Glutamatergic neuron (in vitro differentiated cells): ENCODE results near the gene DDX28. TPM values are rescaled to one million over a fixed set of nuclear protein-coding genes. Genes with fewer than 3 reads are reported as not detected.
"Not testable (repeated sequence)": the region's sequence is repeated elsewhere in the genome, so short reads cannot be mapped to it uniquely, and the experiment has no call there.

Experiments
- DNase-seq: peaks from one replicate; pipeline ENCODE4 v3.0.0; 2022
- H3K27ac Mint-ChIP-seq: one replicate; pipeline ENCODE4 v1.8.0; 2020; ENCODE audit warnings: mild to moderate bottlenecking, mixed read lengths, inconsistent platforms; ENCODE audit not compliant: unreplicated experiment
- H3K27me3 Mint-ChIP-seq: one replicate; pipeline ENCODE4 v1.8.0; 2020; ENCODE audit warnings: mild to moderate bottlenecking, moderate library complexity, mixed read lengths, inconsistent platforms; ENCODE audit not compliant: unreplicated experiment
- H3K36me3 Mint-ChIP-seq: one replicate; pipeline ENCODE4 v1.8.0; 2020; ENCODE audit warnings: mild to moderate bottlenecking, mixed read lengths, inconsistent platforms; ENCODE audit not compliant: unreplicated experiment
- H3K4me1 Mint-ChIP-seq: one replicate; pipeline ENCODE4 v1.8.0; 2020; ENCODE audit warnings: mild to moderate bottlenecking, low read depth, mixed read lengths, inconsistent platforms; ENCODE audit not compliant: unreplicated experiment
- H3K4me3 Mint-ChIP-seq: one replicate; pipeline ENCODE4 v1.8.0; 2020; ENCODE audit warnings: mild to moderate bottlenecking, mixed read lengths, inconsistent platforms; ENCODE audit not compliant: unreplicated experiment
- H3K9me3 Mint-ChIP-seq: one replicate; pipeline ENCODE4 v1.8.0; 2020; ENCODE audit warnings: mild to moderate bottlenecking, moderate library complexity, mixed read lengths, inconsistent platforms; ENCODE audit not compliant: unreplicated experiment
- total RNA-seq: library from RNA; stranded (reverse); fragmentation: NEBNext Ultra II Directional; extraction: Animal tissue kit (Norgen Biotek cat#: 25700); gene quantifications from one replicate; pipeline ENCODE4 v1.2.1, GENCODE V29; 2021; ENCODE audit not compliant: unreplicated experiment
- TF ChIP-seq, protein P1 (sequence below): fragments of 200-600 bp; sonication (generic); IDR thresholded peaks from one replicate; pipeline ENCODE4 v1.5.0; 2021; ENCODE audit not compliant: partially characterized antibody, unreplicated experiment

Gene DDX28
- total RNA-seq, 1 donor from 2014 or later = 6.7 TPM

DNA sequence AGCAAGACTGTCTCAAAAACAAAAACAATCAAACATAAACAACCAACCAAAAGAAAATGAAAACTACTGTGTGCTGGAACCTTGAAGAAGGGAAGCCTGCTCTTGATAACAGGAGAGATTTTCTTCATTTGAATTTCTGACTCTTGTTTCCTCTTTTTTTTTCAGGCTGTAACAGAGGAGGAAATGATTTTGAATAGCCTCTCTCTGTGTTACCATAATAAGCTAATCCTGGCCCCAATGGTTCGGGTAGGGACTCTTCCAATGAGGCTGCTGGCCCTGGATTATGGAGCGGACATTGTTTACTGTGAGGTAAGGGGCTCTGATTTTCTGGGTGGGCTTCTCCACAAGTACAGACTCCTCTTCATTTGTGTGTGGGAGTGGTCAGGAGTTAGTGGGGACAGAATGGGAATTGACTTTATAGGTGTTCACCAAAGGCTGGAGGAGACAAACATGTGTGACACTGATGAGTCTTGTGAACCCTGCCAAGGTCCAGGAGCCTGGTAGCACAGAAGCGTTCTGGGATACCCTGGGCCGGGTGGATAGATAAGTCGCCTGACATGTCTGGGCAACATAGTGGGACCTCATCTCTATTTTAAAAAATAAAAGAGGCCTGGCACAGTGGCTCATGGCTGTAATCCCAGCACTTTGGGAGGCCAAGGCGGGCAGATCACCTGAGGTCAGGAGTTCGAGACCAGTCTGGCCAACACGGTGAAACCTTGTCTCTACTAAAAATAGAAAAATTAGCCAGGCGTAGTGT is 15.0 kb upstream of the DDX28 start:
- H3K9me3 Mint-ChIP-seq = no peaks in the 10 kb centered on the region
- no peak for DNase-seq

DNA sequence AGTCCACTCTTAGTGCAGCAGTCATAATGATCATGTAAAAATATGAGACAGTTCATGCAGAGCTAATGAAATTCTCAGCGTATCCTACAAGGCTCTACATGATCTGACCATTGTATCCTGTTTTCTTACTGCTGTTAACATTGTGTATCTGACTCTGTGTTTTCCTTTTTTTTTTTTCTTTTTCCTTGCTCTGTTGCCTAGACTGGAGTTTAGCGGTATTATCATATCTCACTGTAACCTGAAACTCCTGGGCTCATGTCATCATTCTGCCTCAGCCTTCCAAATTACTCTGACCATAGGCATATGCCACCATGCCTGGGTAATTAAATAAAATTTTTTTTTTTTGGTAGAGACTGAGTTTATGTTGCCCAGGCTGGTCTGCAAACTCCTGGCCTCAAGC is 12.2 kb upstream of the DDX28 start:
- Mint-ChIP-seq H3K9me3 (peaks cover 2% of the 10 kb centered on the region), H3K27ac (no peak overlapping the region), H3K4me1 (no peaks in the 10 kb centered on the region), H3K27me3 (peaks cover 1% of the 10 kb centered on the region), H3K4me3 (peak overlapping the region; percentile 69), H3K36me3 (peaks cover 5% of the 10 kb centered on the region)
- DNase-seq = no peak
- TF ChIP-seq, protein P1, sequence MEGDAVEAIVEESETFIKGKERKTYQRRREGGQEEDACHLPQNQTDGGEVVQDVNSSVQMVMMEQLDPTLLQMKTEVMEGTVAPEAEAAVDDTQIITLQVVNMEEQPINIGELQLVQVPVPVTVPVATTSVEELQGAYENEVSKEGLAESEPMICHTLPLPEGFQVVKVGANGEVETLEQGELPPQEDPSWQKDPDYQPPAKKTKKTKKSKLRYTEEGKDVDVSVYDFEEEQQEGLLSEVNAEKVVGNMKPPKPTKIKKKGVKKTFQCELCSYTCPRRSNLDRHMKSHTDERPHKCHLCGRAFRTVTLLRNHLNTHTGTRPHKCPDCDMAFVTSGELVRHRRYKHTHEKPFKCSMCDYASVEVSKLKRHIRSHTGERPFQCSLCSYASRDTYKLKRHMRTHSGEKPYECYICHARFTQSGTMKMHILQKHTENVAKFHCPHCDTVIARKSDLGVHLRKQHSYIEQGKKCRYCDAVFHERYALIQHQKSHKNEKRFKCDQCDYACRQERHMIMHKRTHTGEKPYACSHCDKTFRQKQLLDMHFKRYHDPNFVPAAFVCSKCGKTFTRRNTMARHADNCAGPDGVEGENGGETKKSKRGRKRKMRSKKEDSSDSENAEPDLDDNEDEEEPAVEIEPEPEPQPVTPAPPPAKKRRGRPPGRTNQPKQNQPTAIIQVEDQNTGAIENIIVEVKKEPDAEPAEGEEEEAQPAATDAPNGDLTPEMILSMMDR = no peak

More for the DNA sequence above, 15.0 kb upstream of the DDX28 start:
- Mint-ChIP-seq H3K4me1 (no peaks in the 10 kb centered on the region), H3K36me3 (peaks cover 5% of the 10 kb centered on the region), H3K27ac (no peak overlapping the region), H3K27me3 (peaks cover 3% of the 10 kb centered on the region), H3K4me3 (no peak overlapping the region)
- TF ChIP-seq, protein P1 = no peak

DNA sequence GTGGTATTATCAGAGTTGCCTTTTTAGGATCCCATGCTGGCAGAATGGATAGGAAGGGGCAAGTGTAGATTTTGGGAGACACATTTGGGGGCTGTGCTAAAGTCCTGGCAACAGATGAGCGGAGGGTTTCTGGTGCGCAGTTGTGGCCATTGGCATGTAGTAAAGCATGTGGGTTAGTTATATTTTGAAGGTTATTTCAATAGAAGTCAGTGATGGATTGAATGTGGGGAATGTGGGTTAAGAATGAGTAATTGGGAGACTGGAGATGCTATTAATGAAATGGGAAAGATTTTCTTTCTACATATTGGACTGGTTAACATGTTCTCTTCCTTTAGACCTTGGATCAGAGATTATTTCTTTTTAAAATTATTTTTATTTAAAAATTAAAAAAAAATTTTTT is 10.1 kb upstream of the DDX28 start:
- Mint-ChIP-seq H3K27ac (no peak overlapping the region), H3K9me3 (peaks cover 2% of the 10 kb centered on the region), H3K4me3 (no peak overlapping the region), H3K36me3 (no peaks in the 10 kb centered on the region), H3K27me3 (peaks cover 1% of the 10 kb centered on the region), H3K4me1 (no peaks in the 10 kb centered on the region)
- TF ChIP-seq, protein P1 = no peak
- DNase-seq = no peak

DNA sequence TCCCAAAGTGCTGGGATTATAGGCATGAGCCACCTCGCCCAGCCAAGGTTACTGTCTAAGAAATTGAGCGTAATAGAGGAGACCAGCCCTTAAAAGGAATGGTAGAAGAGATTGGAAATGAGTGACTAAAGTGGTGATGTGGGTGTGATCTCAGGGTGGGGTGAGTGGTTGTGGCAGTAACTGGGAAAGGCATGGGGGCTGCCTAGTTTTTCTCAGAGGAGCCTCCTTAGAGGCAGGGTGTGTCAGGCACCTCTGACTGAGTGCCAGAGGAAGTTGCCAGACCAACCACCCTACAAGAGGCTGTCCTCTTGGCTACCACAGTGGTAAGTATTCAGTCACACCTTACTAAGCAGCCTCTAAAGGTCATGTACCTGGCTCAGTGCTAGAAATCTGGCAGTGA is 8.9 kb upstream of the DDX28 start:
- TF ChIP-seq, protein P1 = no peak
- no peaks in the 10 kb centered on the region for H3K27me3 Mint-ChIP-seq
- no peak overlapping the region for H3K4me3 Mint-ChIP-seq
- no peaks in the 10 kb centered on the region for H3K36me3 Mint-ChIP-seq
- H3K9me3 Mint-ChIP-seq = peaks cover 2% of the 10 kb centered on the region
- H3K4me1 Mint-ChIP-seq = no peaks in the 10 kb centered on the region
- DNase-seq = no peak
- H3K27ac Mint-ChIP-seq = no peak overlapping the region

- not testable (repeated sequence) for H3K9me3 Mint-ChIP-seq, H3K36me3 Mint-ChIP-seq, H3K4me3 Mint-ChIP-seq, DNase-seq, H3K4me1 Mint-ChIP-seq, H3K27me3 Mint-ChIP-seq, H3K27ac Mint-ChIP-seq
Measured at GRCh38 chr16:68030108-68030507, 7.1 kb upstream of the DDX28 start.
